DMS153 (cell line): Measurements from ENCODE around the gene MTERF1.
"Not testable (repeated sequence)": the region's sequence is repeated elsewhere in the genome, so short reads cannot be mapped to it uniquely, and the experiment has no call there.

ENCODE experiments used
- DNase-seq: peaks from one replicate; lab custom pipeline; 2025; lab: John Stamatoyannopoulos, UW

The MTERF1 gene

GRCh38 chr7:91887336-91888213, 7.1 kb upstream of the MTERF1 start:
- not testable (repeated sequence) for DNase-seq

GRCh38 chr7:91883676-91884362, 3.3 kb upstream of the MTERF1 start:
- DNase-seq: no peak

- no peak for DNase-seq
Measured at GRCh38 chr7:91880016-91880412, 488 bp downstream of the MTERF1 start.

- no peak for DNase-seq
Measured at GRCh38 chr7:91876391-91877133, 3.9 kb downstream of the MTERF1 start.

GRCh38 chr7:91875851-91876250, 4.7 kb downstream of the MTERF1 start:
- no peak for DNase-seq

GRCh38 chr7:91872928-91873327, 7.6 kb downstream of the MTERF1 start:
- DNase-seq: no peak

GRCh38 chr7:91872069-91872468, 8.4 kb downstream of the MTERF1 start:
- no peak for DNase-seq

- no peak for DNase-seq
Measured at GRCh38 chr7:91869661-91870060, 10.8 kb downstream of the MTERF1 start.

- DNase-seq: no peak
Measured at GRCh38 chr7:91866599-91867148, 13.8 kb downstream of the MTERF1 start.

GRCh38 chr7:91865511-91865910, 15.0 kb downstream of the MTERF1 start:
- DNase-seq: no peak

GRCh38 chr7:91864604-91865003, 15.9 kb downstream of the MTERF1 start:
- not testable (repeated sequence) for DNase-seq

GRCh38 chr7:91864070-91864469, 16.4 kb downstream of the MTERF1 start:
- no peak for DNase-seq

- no peak for DNase-seq
Measured at GRCh38 chr7:91852263-91852741, 28.2 kb downstream of the MTERF1 start.

GRCh38 chr7:91850455-91850854, 30.0 kb downstream of the MTERF1 start:
- DNase-seq: no peak

GRCh38 chr7:91847876-91848588, 32.5 kb downstream of the MTERF1 start:
- DNase-seq: no peak

GRCh38 chr7:91847231-91847630, 33.3 kb downstream of the MTERF1 start:
- no peak for DNase-seq

- DNase-seq: no peak
Measured at GRCh38 chr7:91846436-91846835, 34.1 kb downstream of the MTERF1 start.

- no peak for DNase-seq
Measured at GRCh38 chr7:91843831-91844230, 36.7 kb downstream of the MTERF1 start.

GRCh38 chr7:91838439-91838838, 42.1 kb downstream of the MTERF1 start:
- no peak for DNase-seq

- DNase-seq: no peak
Measured at GRCh38 chr7:91837397-91838070, 43.0 kb downstream of the MTERF1 start.

- no peak for DNase-seq
Measured at GRCh38 chr7:91835826-91836368, 44.6 kb downstream of the MTERF1 start.
